ENCODE data around the gene BCKDHA.
"Not testable (repeated sequence)": the region's sequence is repeated elsewhere in the genome, so short reads cannot be mapped to it uniquely, and the experiment has no call there.

Gene BCKDHA

DNA sequence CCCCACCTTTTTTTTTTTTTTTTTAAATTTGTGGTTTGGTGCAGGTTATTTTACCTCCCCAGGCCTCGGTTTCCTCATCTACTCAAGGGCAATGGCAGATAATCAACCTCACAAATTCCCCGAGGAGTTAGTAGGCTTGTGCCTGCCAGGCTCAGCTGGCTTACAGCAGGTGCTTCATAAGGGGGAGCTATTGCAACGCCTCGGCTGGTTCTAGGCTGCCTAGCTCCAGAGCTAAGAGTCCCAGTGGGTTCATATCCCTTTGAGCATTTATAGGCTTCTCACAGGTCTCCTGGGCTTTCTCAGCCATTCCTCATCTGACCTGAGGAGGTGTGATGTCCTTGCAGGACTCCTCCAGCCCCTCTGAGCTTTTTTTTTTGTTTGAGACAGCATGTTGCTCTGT, 10.6 kb downstream of the BCKDHA start:
- DNase-seq, result no peak

DNA sequence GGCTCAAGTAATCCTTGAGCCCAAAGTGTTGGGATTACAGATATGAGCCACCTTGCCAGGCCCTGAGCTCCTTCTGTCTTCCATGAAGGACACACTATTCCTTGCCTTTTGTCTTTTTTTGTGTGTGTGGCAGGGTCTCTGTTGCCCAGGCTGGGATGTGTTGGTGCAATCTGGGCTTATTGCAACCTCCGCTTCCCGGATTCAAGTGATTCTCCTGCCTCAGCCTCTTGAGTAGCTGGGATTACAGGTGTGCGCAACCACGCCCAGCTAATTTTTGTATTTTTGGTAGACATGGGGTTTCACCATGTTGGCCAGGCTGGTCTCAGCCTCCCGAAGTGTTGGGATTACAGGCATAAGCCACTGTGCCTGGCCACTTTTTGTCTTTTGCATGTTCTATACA, 11.2 kb downstream of the BCKDHA start:
- not testable (repeated sequence) for DNase-seq

DNA sequence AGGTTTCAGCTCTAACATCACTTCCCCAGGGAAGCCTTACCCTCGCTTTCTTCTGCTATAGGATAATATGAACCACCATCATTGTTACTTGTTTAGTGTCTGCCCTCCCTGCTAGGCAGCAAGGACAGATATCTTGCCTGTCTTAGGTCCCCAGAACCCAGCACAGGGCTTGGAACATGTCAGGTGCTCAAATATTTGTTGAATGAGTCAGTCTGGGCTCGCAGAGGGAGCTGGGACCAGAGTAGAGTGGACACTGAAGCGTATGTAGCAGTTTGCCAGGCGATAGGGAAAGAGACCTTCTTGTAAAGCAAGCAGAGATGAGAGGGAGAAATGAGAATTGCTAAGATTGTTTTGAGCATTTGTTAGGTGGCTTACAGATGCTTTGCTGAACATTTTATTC, 11.7 kb downstream of the BCKDHA start:
- DNase-seq, result peak; percentile 42

DNA sequence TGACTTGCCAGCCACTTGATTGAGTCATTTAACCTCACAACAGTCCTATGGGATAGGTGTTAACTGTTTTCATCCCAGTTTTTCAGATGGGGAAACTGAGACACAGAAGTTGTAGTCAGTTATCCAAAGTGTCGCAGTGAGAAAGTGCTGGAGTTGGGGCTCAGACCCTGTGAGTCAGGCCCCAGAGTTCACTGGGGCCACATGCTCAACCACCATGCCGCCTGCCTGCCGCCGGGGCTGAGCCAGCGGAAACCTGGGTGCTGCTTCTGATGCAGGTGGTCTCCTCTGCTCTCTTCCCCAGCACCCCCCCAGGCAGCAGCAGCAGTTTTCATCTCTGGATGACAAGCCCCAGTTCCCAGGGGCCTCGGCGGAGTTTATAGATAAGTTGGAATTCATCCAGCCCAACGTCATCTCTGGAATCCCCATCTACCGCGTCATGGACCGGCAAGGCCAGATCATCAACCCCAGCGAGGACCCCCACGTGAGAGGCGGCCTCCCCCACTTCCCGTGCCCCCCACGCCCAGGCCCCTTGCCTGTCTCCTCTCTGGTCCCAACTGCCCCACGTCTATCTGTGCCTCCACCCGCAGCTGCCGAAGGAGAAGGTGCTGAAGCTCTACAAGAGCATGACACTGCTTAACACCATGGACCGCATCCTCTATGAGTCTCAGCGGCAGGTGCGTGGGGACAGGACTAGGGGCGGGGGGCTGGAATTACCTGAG, 12.9 kb downstream of the BCKDHA start:
- no peak for DNase-seq

DNA sequence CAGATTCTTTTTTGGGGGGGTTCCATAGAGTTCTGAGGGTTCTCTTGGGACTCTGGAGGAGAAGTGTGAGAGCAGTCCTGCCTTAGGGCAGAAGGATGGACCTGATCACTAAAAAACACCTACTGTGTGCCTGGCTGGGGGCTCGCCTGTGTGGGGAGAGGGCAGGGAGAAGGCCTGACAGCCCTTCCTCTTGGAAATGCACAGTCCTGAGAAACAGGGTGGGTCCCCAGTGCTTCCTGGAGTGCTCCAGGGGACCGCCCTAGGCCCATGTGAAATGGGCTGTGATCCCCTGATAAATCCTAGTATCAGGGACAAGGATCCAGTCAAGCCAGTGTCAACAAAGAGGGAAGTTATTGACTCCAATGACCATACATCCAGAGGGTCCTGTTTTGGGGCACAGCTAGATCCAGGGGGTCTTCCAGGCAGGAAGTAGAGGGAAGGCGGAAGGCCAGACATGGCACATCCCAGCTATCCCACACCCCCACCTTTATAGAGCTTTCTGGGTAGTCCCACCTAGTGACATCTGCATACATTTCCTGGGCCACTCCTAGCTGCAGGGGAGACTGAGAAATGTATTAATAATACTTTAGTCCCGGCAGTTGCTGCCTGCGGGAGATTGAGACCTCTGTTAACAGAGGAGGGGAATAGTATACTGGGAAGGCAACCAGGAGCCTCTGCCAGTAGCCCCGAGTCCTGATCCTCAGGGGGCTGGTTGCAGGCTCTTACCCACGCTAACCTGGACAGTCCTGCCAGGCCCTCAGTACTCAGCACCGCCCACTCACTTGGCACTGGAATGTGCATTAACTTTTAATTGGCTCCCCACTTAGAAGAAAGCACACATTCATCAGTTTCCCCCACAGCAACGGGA, 13.7 kb downstream of the BCKDHA start:
- DNase-seq, result no peak

GRCh38 chr19:41411968-41412265, 14.3 kb downstream of the BCKDHA start:
- DNase-seq, result no peak

DNA sequence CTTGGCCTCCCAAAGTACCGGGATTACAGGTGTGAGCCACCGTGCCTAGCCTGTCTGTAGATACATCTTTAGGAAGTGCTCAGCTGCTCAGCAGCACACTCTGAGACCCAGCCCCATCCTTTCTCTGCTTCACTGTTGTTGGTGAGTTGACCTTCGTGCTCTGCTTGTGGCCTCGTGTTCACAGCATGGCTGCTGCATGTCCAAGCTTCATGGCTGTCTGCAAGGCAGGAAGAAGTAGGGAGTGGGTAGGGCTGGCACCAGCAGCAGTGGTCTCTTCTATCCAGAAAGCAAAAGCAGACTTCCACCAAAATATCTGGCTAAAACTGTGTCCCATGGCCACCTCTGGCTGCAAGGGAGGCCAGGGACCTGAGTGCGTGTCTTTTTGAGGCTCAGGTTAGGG, 15.3 kb downstream of the BCKDHA start:
- no peak for DNase-seq

DNA sequence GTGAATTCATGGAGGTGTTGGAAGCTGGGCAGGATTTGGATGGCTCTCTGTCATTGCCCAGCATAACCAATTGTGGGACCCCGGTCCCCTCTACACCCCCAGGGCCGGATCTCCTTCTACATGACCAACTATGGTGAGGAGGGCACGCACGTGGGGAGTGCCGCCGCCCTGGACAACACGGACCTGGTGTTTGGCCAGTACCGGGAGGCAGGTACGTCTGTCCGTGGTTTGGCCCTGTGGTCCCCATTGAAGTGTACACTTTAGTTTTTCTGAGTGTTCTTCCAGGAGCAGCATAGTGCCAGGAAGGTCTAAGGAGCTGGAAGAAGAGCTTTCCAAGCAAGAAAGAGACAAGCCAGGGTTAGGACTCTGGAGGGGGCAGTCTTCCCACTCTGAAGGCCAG, 16.3 kb downstream of the BCKDHA start:
- DNase-seq, result no peak

DNA sequence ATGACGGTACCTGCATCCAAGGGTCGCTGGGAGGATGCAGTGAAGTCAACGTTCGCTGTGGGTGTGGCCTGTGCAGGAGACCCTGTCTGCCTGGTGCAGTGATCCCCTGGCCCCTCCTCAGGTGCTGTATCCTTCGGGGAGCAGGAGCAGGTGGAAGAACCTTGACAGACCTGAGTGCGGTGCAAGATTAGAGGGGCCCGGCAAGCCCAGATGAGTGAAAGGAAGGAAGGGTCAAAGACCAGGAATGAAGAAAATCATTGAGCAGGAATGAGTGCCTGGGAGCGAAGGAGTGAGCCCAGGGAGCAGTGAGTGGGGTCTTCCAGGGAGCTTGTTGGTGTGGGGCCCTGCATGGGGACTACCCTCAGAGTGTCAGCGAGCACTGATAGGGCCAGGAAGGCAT, 16.8 kb downstream of the BCKDHA start:
- no peak for DNase-seq

DNA sequence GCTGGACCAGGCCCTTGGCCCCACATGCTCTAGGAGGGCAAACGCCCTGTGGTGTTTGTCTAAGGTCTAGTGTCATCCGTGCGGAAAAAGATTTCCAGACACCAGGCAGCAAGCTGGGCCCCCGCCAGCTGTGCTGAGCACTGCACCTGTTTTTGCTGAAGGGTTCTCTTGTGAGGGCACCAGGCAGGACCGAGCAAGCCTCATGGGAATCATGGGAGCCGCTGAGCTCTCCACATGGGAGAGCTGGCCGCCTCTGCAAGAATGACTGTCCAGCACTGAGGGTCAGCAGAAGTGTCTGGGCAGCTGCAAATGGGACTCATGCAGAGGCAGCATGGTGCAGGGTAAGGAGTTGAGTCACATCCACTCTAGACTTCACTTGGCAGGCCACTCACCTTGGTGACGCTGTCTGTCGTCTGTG, 17.5 kb downstream of the BCKDHA start:
- DNase-seq, result no peak

- no peak for DNase-seq
Measured at GRCh38 chr19:41416194-41416674, 18.6 kb downstream of the BCKDHA start.

DNA sequence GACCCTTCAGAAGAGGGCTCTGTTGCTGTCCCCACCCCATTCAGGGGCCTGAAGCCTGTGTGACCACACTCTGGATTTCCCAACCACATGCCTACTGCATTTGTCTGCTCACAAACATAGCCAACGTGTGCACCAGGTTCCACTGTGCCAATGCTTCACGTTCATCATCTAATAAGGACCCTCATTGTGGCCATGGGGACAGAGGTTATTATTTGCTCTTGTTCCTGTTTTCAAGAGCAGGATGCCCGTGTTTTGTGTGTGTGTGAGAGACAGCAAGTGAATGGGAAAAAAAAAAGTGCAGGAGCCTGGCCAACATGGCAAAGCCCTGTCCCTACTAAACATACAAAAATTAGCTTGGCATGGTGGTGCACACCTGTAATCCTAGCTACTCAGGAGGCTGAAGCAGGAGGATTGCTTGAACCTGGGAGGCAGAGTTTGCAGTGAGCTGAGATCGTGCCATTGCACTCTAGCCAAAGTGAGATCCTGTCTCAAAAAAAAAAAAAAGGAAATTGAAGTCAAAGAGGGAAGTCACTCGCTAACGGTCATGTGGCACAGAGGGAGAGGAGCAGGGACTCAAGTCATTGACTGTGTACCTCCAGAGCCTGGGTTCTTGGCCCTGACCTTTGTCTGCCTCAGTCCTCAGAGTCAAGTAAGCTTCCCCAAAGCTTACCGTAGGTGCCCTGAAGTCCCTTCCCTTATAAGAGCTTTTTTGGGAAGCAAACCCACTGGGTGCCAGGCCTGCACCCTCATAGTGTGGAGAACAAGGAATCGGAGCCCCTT, 22.7 kb downstream of the BCKDHA start:
- no peak for DNase-seq

- DNase-seq, result no peak
Measured at GRCh38 chr19:41421314-41421713, 23.7 kb downstream of the BCKDHA start.

DNA sequence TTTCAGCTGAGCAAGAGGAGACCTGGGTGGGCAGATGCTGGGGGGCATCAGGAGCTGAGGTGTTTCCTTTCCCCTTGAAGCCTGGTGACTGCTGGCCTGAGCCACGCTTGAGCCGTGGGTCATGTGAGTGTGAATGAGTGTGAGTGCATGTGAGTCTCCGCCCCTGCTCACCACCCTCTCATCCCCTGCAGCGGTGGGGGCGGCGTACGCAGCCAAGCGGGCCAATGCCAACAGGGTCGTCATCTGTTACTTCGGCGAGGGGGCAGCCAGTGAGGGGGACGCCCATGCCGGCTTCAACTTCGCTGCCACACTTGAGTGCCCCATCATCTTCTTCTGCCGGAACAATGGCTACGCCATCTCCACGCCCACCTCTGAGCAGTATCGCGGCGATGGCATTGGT, 24.4 kb downstream of the BCKDHA start:
- no peak for DNase-seq

- DNase-seq, result no peak
Measured at GRCh38 chr19:41422456-41422855, 24.8 kb downstream of the BCKDHA start.

DNA sequence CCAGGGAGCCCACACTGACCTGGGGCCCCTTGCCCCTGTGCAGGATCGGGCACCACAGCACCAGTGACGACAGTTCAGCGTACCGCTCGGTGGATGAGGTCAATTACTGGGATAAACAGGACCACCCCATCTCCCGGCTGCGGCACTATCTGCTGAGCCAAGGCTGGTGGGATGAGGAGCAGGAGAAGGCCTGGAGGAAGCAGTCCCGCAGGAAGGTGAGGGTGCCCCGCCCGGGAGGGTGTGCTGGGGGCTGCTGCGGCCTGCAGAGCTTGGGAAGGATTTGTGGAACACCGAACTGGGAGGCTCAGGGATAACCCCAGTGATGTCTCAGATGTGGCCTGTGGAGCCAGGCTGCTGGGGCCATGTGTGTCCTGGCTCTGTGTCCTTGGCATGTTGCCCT, 25.3 kb downstream of the BCKDHA start:
- no peak for DNase-seq

DNA sequence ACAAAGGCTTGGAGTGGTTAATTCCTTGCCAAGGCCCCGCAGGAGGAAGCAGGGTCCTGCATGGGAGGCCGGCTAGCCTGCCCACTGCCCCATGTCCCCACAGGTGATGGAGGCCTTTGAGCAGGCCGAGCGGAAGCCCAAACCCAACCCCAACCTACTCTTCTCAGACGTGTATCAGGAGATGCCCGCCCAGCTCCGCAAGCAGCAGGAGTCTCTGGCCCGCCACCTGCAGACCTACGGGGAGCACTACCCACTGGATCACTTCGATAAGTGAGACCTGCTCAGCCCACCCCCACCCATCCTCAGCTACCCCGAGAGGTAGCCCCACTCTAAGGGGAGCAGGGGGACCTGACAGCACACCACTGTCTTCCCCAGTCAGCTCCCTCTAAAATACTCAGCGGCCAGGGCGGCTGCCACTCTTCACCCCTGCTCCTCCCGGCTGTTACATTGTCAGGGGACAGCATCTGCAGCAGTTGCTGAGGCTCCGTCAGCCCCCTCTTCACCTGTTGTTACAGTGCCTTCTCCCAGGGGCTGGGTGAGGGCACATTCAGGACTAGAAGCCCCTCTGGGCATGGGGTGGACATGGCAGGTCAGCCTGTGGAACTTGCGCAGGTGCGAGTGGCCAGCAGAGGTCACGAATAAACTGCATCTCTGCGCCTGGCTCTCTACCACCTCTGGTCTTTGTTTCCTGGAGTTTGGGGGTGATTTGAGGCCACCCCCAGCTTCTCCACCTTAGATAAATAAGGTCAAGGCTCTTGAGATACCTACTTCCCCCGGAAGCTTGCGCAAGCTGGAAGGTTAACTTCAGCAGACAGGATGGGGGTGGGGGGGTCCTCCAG, 26.9 kb downstream of the BCKDHA start:
- DNase-seq, result no peak

GRCh38 chr19:41425174-41426115, 27.8 kb downstream of the BCKDHA start:
- DNase-seq, result no peak

DNA sequence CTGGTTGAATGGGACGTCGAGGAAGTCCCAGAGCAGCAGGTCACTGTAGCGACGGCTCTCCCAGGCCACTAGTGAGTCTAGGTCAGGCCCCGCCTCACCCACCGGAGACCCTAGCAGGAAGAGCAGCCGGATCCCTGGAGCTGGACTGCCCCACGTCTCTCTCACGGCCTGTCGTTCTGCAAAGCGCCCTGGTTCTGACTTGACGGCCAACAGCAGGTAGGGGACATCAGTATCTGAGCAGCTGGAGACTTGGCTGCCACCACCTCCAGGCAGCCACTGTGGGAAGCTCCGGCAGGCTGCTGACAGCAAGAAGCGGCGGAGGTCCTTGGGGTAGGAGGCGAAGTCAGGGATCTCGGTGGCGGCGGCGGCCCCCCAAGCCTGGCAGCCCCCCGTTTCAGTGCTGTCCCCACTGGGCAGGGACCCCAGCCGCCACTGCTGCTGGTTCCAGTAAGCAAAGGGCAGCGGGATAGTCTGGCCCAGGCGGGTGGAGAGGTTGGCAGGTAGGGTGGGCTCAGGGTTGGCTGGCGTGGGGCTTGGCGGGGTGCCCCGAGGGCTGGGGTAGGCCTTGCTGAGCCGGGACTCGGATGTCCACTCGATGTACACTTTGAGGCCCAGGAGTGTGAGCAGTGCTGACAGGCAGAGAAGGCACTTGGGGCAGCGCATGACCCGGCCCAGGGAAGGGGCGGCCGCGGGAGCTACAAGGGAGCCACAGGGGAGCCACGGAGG, 28.7 kb downstream of the BCKDHA start:
- no peak for DNase-seq

GRCh38 chr19:41426952-41427646, 29.5 kb downstream of the BCKDHA start, which contains the start of gene B3GNT8:
Gene B3GNT8 (minus strand): TSS chr19:41427374. CDS start chr19:41426778, 596 bp downstream.
- DNase-seq, result peak; percentile 64

All from EL (cell line).